HFF-Myc (cell line): Measurements from ENCODE around the gene ZSWIM6.

ENCODE experiments used
- DNase-seq: peaks from one replicate; pipeline ENCODE4 v3.0.0-alpha.2; 2011; ENCODE audit warnings: low read depth; ENCODE audit errors: extremely low read depth
- H3K4me3 ChIP-seq: replicated peaks from 2 replicates; pipeline ENCODE4 v1.5.1; 2011; ENCODE audit warnings: low read depth, mild to moderate bottlenecking, control low read depth, low read length
- TF ChIP-seq, protein P1 (sequence below): IDR thresholded peaks from 2 replicates; pipeline ENCODE4 v1.5.1; 2012; ENCODE audit warnings: mild to moderate bottlenecking, low read depth, low read length, control low read depth; ENCODE audit errors: missing control alignments

The ZSWIM6 gene

DNA sequence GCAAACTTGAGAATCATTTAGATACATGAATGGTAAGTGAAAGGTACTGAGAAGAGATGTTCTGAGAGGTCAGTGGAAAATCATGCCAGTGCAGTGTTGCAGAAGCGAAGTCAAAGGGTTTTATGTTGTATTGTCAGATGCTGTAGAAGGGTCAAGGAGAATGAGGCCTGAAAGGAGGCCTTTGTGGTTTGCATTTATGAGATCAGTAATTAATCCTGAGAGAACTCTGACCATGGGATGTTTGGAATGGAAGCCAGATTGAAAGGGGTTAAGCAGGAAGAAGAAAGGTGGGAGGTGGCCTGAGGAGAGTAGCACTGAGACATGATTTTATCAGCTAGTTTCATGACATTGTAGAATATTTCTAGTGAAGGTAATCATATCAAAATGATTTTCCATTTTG, 97.8 kb downstream of the ZSWIM6 start:
- DNase-seq, result no peak
- TF ChIP-seq, protein P1, sequence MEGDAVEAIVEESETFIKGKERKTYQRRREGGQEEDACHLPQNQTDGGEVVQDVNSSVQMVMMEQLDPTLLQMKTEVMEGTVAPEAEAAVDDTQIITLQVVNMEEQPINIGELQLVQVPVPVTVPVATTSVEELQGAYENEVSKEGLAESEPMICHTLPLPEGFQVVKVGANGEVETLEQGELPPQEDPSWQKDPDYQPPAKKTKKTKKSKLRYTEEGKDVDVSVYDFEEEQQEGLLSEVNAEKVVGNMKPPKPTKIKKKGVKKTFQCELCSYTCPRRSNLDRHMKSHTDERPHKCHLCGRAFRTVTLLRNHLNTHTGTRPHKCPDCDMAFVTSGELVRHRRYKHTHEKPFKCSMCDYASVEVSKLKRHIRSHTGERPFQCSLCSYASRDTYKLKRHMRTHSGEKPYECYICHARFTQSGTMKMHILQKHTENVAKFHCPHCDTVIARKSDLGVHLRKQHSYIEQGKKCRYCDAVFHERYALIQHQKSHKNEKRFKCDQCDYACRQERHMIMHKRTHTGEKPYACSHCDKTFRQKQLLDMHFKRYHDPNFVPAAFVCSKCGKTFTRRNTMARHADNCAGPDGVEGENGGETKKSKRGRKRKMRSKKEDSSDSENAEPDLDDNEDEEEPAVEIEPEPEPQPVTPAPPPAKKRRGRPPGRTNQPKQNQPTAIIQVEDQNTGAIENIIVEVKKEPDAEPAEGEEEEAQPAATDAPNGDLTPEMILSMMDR, result no peak
- H3K4me3 ChIP-seq, result no peak overlapping the region

DNA sequence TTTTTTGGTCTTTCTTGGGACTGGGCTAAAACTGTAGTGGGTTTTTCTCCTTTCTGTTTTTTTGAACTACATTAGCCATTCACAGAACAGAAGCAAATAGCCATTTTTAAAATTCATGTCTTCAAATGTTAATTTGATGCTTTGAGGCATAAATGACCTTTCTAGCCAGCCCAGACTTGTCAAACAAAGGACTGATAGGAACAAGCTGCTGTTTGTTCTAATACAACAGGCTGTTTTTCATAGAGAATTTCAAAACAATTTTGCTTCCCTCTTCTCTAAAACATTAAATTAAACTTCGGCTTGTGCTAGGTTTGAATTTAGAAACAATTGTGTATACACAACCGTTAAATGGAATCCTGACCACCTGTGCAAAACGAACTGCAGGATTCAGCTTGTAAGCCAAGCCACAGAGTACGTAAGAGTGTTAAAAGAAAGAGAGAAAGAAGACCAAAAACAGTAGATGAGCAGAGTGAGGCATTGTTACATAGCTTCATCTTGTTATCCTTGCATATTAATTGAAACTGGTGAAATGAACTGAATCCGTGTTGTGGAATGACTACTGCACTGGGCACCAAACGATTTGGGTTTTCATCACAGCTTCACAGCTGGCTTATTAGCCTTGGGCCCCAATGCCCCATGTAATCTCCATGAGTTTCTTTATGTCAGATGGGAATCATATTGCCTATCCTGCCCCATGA, 100.0 kb downstream of the ZSWIM6 start:
- H3K4me3 ChIP-seq, result no peak overlapping the region
- DNase-seq, result no peak
- TF ChIP-seq, protein P1, result no peak

DNA sequence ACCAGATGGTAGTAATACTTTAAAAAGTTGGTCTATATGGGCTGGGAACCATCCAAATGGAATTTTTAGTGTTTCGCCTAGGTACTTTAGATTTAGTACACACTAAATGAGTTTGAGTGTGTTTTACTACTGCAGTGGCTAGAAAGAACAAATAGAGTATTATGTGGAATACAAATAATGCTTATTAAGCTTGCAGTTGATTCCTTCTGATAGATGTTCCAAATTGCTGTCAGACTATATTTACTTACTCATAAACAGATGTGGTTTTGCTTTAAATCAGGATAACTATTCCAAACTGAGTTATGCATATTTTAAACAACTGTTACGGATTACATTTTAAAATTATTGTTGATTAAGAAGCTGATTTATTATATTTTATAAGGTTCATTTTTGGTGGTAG, 103.3 kb downstream of the ZSWIM6 start:
- TF ChIP-seq, protein P1, result no peak
- no peak for DNase-seq

GRCh38 chr5:61438298-61438970, 106.4 kb downstream of the ZSWIM6 start:
- TF ChIP-seq, protein P1, result no peak
- DNase-seq, result no peak
- H3K4me3 ChIP-seq, result no peak overlapping the region

More for the DNA sequence above, 103.3 kb downstream of the ZSWIM6 start:
- no peak overlapping the region for H3K4me3 ChIP-seq

DNA sequence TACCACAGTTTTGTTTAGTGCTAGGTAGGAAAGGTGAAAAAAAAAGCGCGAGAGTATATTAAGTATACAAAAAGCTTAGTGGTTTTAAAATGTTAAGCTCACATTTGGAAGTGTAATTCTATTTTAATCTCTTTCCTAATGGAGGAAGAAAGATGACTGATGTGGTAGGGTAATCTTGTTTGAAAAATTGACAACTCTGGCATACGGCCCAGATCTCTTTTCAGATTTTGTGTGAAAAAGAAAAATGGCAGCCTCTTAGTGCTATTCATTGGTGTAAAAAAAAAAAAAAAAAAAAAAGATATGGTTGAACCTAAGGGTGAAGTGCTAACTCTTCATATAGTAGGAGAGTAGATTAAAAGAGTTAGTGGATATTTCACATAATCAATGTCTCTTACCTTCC, 108.0 kb downstream of the ZSWIM6 start:
- no peak overlapping the region for H3K4me3 ChIP-seq
- DNase-seq, result no peak
- TF ChIP-seq, protein P1, result no peak

- DNase-seq, result no peak
- TF ChIP-seq, protein P1, result no peak
- no peak overlapping the region for H3K4me3 ChIP-seq
Observed at GRCh38 chr5:61440596-61440995, 108.5 kb downstream of the ZSWIM6 start.
